Measurements from ENCODE around the gene OLFML2B.

- no peak for TF ChIP-seq CTCF (IDR thresholded peaks at IDR 0.05)
- no peak for TF ChIP-seq EP300 (IDR thresholded peaks at IDR 0.05)
- TF ChIP-seq POLR2A (IDR thresholded peaks at IDR 0.05): no peak
Measured at GRCh38 chr1:161951646-161952045, 72.0 kb downstream of the OLFML2B start.
